ENCODE data around the gene SHROOM3. TPM values are rescaled to one million over a fixed set of nuclear protein-coding genes. Genes with fewer than 3 reads are reported as not detected.

The SHROOM3 gene
- total and polyA plus RNA-seq, 2 donors (not counting 1 experiment from before 2014, with no cell fraction given), result 0.91 to 1.5 TPM

DNA sequence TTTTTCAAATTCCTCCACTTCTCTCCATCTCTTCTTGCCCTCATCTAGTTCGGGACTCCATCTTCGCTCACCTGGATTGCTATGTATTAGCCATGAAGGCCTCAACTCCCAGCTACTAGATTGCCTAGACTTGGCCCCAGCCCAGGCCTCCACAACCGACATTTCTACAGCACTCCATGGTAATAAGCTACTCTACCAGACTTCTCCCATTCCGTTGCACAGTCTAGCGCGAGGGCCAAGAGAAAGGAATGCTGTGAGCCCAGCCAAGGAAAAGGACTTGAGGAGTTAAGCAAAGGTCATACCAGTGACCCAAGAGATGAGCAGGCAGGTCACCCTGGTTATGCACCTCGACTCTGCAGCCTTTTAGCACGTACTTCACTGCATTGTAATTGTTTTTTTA lies 387.3 kb downstream of the SHROOM3 start:
- Histone ChIP-seq H3K4me3 (ENCODE audit: control extremely low read depth in 1 of 5, extremely low read depth in 1 of 5, insufficient read depth in 1 of 5, low read depth in 2 of 5, low read length in 4 of 5) (no peak overlapping the region), H3K9ac (ENCODE audit: low read length) (no peak overlapping the region), H4K20me1 (ENCODE audit: control insufficient read depth, insufficient read depth, low read length, poor library complexity, severe bottlenecking) (no peaks in the 10 kb centered on the region), H3K36me3 (replicated peaks in 1 of 2; ENCODE audit: control extremely low read depth in 1 of 2, control insufficient read depth in 1 of 2, extremely low read depth in 1 of 2, insufficient read depth in 2 of 2, low read length in 1 of 2) (no peaks in the 10 kb centered on the region), H3K9me3 (ENCODE audit: control extremely low read depth in 1 of 3, control insufficient read depth in 2 of 3, insufficient read depth in 1 of 3, low read length in 2 of 3) (no peaks in the 10 kb centered on the region), H3K27ac (ENCODE audit: low read length in 2 of 2) (no peak overlapping the region), H3K27me3 (replicated peaks in 1 of 4; ENCODE audit: control extremely low read depth in 1 of 4, control insufficient read depth in 3 of 4, insufficient read depth in 4 of 4, low read length in 3 of 4) (peaks cover 0 to 3% (median 0%) of the 10 kb centered on the region in 4 experiments), H3K4me2 (replicated peaks; ENCODE audit: low read depth, low read length, poor library complexity, severe bottlenecking) (no peak overlapping the region), H2AFZ (ENCODE audit: insufficient read depth, low read depth, low read length, poor library complexity, severe bottlenecking) (no peak overlapping the region), H3K79me2 (ENCODE audit: control insufficient read depth, insufficient read depth, low read length) (no peaks in the 10 kb centered on the region), H3K4me1 (ENCODE audit: control insufficient read depth in 2 of 2, insufficient read depth in 2 of 2, low read length in 2 of 2) (no peaks in the 10 kb centered on the region)
- intact Hi-C loops (cut with micrococcal nuclease), result no loop called here
- Mint-ChIP-seq H3K27ac (no peak overlapping the region), H3K4me1 (no peaks in the 10 kb centered on the region), H3K27me3 (peaks cover 27% of the 10 kb centered on the region), H3K4me3 (no peak overlapping the region), H3K9me3 (ENCODE audit: insufficient read depth) (no peaks in the 10 kb centered on the region)
- ChIA-PET CTCF (no interaction called here), POLR2A (no interaction called here)
- 89% methylated on average over 5 of the region's 8 CpGs for WGBS (ENCODE audit: insufficient coverage)
- DNase-seq (no peak), ATAC-seq (ENCODE audit: low read depth) (no peak)
- TF ChIP-seq, protein P1, sequence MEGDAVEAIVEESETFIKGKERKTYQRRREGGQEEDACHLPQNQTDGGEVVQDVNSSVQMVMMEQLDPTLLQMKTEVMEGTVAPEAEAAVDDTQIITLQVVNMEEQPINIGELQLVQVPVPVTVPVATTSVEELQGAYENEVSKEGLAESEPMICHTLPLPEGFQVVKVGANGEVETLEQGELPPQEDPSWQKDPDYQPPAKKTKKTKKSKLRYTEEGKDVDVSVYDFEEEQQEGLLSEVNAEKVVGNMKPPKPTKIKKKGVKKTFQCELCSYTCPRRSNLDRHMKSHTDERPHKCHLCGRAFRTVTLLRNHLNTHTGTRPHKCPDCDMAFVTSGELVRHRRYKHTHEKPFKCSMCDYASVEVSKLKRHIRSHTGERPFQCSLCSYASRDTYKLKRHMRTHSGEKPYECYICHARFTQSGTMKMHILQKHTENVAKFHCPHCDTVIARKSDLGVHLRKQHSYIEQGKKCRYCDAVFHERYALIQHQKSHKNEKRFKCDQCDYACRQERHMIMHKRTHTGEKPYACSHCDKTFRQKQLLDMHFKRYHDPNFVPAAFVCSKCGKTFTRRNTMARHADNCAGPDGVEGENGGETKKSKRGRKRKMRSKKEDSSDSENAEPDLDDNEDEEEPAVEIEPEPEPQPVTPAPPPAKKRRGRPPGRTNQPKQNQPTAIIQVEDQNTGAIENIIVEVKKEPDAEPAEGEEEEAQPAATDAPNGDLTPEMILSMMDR (IDR thresholded peaks at IDR 0.05), result no peak
- no peak for TF ChIP-seq EZH2 (IDR thresholded peaks at IDR 0.05; ENCODE audit: borderline replicate concordance, insufficient read depth, low read depth, low read length, poor library complexity, severe bottlenecking)

DNA sequence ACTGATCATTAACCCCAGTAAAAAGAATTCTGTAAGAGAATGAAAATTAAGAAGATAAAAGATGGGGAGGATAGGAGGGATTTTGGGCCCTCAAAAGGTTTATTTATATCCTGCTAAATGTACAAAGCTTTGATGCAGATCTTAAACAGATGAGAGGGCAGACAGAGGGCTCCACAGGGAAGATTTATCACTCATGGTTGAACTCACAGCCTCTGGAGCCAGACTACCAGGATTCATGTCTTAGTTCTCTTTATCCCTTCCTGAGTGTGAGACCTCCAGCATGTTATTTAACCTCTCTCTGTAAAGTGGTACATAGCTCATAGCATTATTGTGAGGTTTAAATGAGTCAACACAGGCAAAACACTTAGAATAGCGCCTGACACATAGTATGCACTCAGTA lies 388.5 kb downstream of the SHROOM3 start:
- H3K36me3 ChIP-seq (replicated peaks in 1 of 2; ENCODE audit: control extremely low read depth in 1 of 2, control insufficient read depth in 1 of 2, extremely low read depth in 1 of 2, insufficient read depth in 2 of 2, low read length in 1 of 2), result no peaks in the 10 kb centered on the region
- no peak overlapping the region for H3K4me3 Mint-ChIP-seq
- ATAC-seq (ENCODE audit: low read depth) (no peak), DNase-seq (no peak)
- no peak overlapping the region for H3K27ac Mint-ChIP-seq
- WGBS (ENCODE audit: insufficient coverage), result no CpG with 5 or more reads among the region's 1 CpG
- no peak overlapping the region for H3K9ac ChIP-seq (ENCODE audit: low read length)
- H3K27me3 Mint-ChIP-seq, result peaks cover 22% of the 10 kb centered on the region
- H3K4me2 ChIP-seq (replicated peaks; ENCODE audit: low read depth, low read length, poor library complexity, severe bottlenecking), result no peak overlapping the region
- no peaks in the 10 kb centered on the region for H3K9me3 Mint-ChIP-seq (ENCODE audit: insufficient read depth)
- no peak overlapping the region for H3K27ac ChIP-seq (ENCODE audit: low read length in 2 of 2)
- intact Hi-C loops (cut with micrococcal nuclease), result no loop called here
- H3K27me3 ChIP-seq (replicated peaks in 1 of 4; ENCODE audit: control extremely low read depth in 1 of 4, control insufficient read depth in 3 of 4, insufficient read depth in 4 of 4, low read length in 3 of 4), result peaks cover 0 to 3% (median 0%) of the 10 kb centered on the region in 4 experiments
- H3K4me1 Mint-ChIP-seq, result no peaks in the 10 kb centered on the region
- H3K9me3 ChIP-seq (ENCODE audit: control extremely low read depth in 1 of 3, control insufficient read depth in 2 of 3, insufficient read depth in 1 of 3, low read length in 2 of 3), result no peaks in the 10 kb centered on the region
- no peaks in the 10 kb centered on the region for H4K20me1 ChIP-seq (ENCODE audit: control insufficient read depth, insufficient read depth, low read length, poor library complexity, severe bottlenecking)
- ChIA-PET CTCF (no interaction called here), POLR2A (no interaction called here)
- H2AFZ ChIP-seq (ENCODE audit: insufficient read depth, low read depth, low read length, poor library complexity, severe bottlenecking), result no peak overlapping the region
- H3K79me2 ChIP-seq (ENCODE audit: control insufficient read depth, insufficient read depth, low read length), result no peaks in the 10 kb centered on the region
- H3K4me3 ChIP-seq (ENCODE audit: control extremely low read depth in 1 of 5, extremely low read depth in 1 of 5, insufficient read depth in 1 of 5, low read depth in 2 of 5, low read length in 4 of 5), result no peak overlapping the region
- no peaks in the 10 kb centered on the region for H3K4me1 ChIP-seq (ENCODE audit: control insufficient read depth in 2 of 2, insufficient read depth in 2 of 2, low read length in 2 of 2)
- TF ChIP-seq EZH2 (IDR thresholded peaks at IDR 0.05; ENCODE audit: borderline replicate concordance, insufficient read depth, low read depth, low read length, poor library complexity, severe bottlenecking), result no peak
- TF ChIP-seq, protein P1 (IDR thresholded peaks at IDR 0.05), result no peak
